NCI-H146 (cell line): ENCODE measurements around the gene PGGT1B.
A peak's percentile ranks its signal among the peaks of the same experiment; 100 is the strongest.

Experiments used
- DNase-seq: peaks from one replicate; lab custom pipeline; 2025; lab: John Stamatoyannopoulos, UW

The PGGT1B gene

DNA sequence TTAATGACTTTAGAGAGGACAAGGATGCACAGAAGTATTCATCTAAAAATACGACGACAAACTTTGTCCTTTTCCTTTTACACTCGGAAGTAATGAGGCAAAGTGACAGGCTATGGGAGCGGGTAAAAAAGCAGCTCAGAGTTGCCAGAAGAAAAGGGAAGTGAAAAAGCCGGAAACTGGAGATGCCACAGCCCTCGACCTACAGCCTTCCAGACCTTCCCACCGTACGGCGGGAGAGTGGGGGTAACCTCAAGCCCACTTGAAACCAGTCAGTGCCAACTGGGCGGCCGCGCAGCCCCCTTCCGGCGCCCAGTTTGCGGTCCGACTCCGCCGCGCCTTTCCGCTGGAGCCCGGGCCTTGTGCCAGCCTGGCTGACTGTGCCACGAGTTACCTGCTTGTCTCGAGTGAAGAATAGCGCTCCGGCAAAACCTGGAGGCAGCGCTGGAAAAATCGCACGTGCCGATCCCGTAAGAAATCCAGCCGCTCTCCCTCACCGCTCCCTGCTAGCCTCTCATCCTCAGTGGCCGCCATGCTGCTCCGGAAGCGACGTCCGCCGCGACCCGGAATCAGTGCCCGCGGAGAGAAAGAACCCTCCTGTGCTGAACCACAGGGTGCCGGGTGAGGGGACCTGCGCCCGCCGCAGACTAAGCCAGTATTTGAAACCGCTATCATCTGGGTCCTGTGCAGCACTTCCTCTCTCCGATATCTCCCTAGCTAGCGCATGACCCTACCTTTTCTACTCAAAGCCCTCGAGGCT is at the start of gene PGGT1B:
Gene PGGT1B (minus strand): TSS at position 557 of the 757 bp plus-strand sequence. CDS start 26 bp downstream, at position 531.
- peak; percentile 89 for DNase-seq

DNA sequence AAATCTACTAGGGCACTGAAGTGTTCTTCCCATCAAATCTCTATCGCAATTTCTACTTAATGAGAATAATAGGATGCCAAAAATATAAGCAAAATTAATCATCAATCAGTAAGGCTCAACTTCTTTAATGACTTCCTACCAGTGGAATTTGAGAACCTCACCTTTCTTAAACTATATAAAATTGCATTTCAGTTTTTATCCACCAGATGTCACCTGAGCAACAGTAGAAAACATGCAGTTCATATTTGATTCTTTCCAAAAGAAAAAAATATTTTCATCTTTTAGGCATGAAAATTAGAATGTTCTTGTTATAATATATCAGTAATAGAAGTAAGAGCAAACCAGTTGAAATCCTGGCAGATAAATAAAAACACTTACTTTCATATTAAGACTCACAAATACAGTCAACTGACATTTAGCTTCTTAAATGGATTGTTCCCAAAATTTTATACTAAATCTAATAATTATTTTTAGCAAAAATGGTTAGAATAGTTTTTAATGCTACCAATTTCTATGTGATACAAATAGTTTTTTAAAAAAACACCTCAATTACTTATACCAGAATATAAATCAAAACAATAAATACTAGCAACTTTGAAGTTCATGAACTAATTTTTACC is 47.2 kb upstream of the PGGT1B start:
- DNase-seq, result peak; percentile 46

DNA sequence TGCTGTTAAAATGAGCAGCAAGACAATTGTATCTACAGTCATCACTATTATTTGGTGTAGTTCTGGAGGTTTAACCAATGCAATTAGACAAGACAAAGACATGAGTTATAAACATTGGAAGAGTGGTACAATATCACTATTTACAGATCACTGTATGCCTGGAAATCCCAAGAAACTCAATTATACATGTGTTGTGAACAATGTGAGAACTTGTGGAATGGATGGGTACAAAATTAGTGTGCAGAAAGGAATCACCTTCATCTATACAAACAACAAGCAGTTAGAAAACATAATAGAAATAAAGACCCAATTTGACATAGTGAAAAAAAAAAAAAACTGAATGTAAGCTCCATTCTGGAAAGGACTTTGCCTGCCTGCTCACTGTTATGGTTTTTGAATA is 46.1 kb upstream of the PGGT1B start:
- DNase-seq, result no peak

- DNase-seq, result no peak
Observed at GRCh38 chr5:115306011-115306536, 43.4 kb upstream of the PGGT1B start.

- DNase-seq, result no peak
Observed at GRCh38 chr5:115304496-115304895, 41.8 kb upstream of the PGGT1B start.

GRCh38 chr5:115298811-115299210 is 36.1 kb upstream of the PGGT1B start:
- DNase-seq, result no peak

- no peak for DNase-seq
Observed at GRCh38 chr5:115297031-115297430, 34.4 kb upstream of the PGGT1B start.

DNA sequence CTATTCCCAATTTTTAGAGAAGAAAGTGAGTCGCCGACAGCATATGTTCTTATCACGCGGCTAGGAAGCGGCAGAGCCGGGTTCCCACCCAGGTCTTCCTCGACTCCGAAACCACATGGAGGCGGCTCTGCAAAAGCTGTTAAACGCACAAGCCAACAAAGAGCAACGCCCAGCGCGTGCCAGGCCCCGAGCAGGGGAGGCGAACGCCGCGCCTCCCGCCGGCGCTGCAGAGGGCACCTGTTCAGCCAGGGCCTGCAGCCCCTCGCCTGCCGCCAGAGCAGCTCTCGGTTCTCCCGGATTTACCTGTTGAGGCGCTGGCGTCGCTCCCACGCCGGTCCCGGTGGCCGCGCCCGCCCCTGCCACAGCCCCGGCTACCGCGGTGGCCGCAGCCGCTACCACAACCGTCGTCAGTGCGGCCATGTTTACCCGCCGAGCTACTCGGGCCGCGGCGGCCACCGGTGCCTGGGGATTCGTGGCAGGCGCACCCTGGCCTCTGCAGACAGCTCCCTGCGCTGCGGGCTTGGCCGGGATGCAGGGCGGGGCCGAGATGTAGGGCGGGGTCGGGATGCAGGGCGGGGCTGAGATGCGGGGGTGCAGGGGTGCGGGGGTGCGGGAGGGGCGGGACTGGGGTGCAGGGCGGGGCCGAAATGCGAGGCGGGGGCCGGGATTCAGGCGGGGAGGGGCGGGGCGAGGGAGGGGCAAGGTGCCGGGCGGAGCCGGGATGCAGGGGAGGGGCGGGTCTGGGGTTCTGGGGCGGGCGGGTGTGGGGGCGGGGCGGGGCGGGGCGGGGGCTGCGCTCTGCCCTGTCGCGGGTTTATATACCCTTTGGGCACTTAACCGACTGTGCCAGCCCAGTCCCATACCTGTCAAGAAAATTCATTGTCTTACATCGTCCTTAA is 33.7 kb upstream of the PGGT1B start, which contains the start of gene CCDC112:
Gene CCDC112 (minus strand): TSS at position 531 of the 899 bp plus-strand sequence. CDS start 111 bp downstream, at position 420.
- DNase-seq, result peak; percentile 92

GRCh38 chr5:115295777-115296123 is 33.1 kb upstream of the PGGT1B start:
- DNase-seq, result peak; percentile 78

- DNase-seq, result no peak
Observed at GRCh38 chr5:115291397-115291796, 28.7 kb upstream of the PGGT1B start.

DNA sequence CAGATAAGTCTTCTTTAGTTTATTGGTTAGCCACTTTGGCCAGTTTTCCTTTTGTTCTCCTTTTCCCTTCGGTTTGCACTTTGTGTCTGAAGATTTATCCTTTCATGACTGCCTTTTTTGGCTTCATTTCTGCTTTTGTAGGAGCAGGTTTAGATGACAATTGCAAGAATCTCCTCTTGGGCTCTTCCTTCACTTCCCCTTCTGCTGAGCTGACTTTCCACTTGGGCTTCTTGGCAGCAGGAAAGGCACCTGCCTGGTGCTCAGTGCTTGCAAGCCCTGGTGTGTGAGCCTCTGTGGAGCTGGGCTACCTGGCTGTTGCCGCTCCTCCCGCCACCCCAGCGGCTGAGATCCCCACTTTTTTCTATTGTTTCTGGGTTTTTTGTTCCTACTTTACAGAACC is 26.4 kb upstream of the PGGT1B start:
- no peak for DNase-seq

DNA sequence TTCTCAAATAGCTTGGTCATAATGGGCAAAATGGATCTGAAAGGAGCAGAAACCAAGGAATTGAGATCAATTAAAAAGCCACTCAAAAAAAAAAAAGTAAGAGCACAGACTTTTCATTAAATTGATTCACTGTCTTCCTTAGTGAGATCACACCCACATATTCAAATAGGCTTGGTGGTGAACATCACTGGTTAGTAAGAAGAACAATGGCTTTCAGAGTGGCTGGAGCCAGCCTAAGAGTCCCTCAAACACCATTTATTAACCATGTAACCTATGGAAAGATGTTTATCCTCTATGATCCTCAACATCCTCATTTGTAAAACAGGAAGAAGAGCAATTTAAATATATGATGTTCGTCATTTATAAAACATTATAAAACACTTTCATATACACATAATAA is 21.3 kb upstream of the PGGT1B start:
- no peak for DNase-seq

DNA sequence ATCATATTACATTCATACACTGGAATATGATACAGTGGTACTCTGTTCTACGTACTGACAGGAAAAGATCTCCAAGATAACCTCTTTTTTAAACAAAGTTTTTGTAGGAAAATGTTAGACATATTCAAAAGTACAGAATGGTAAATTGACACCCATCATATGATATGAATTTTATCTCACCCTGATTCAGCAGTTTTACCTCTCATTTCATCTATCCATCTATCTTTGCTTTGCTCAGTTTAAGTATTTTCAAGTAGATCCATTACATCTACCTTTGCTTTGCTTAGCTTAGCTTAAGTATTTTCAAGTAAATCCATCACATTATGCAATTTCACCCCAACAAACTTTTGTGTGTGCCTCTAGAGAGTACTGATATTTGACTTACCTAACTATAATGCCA is 19.5 kb upstream of the PGGT1B start:
- no peak for DNase-seq

GRCh38 chr5:115274584-115274983 is 11.9 kb upstream of the PGGT1B start:
- DNase-seq, result no peak

- DNase-seq, result no peak
Observed at GRCh38 chr5:115272297-115272958, 9.8 kb upstream of the PGGT1B start.

- no peak for DNase-seq
Observed at GRCh38 chr5:115271295-115272050, 8.8 kb upstream of the PGGT1B start.

- DNase-seq, result no peak
Observed at GRCh38 chr5:115267617-115268016, 4.9 kb upstream of the PGGT1B start.

GRCh38 chr5:115265220-115265619 is 2.5 kb upstream of the PGGT1B start:
- no peak for DNase-seq

DNA sequence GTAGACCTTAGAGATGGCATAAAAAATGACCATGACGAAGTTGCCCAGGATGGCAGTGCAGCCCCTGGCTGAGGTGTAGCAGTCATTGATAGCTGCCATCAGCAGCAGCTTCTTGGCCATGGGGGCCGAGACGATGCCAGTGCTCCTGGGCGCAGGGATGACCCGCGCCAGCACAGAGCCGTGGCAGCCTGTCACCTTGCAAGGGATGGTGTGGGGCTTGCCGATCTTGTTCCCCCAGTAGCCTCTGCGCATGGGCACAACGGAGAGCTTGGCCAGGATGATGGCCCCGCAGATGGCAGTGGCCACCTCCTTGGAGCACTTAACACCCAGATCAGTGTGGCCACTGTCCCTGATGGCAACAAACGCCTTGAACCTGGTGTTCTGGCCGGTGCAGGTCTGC is 2.1 kb upstream of the PGGT1B start:
- DNase-seq, result no peak

DNA sequence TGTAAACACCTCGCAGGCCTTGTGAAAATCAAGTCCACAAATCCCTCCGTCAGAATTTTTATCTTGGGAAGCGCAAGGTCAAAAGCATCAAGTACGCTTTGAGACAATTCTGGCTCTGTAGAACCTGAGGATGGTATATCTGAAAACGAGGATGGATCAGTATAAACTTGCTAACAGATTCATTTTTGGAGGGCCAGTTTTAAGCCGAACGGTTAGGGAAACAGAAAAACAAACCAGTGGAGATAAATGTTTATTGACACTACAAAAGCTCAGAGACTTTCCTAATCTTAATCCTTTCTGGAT is 352 bp upstream of the PGGT1B start:
- no peak for DNase-seq

DNA sequence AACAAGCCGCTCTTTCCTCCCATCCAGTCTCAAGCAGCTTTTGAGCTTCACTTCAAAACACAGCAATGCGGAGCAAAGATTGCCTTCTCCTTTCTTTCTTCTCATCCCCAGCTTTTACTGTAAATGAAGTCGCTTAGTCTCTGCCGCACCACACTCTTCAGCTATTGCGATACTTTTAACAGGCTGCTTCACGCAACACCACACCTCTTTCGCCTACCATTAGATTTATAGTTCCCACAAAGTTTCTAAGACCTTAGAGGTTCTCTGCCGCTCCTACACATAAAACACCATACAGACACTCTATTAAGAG is 711 bp downstream of the PGGT1B start:
- DNase-seq, result no peak

GRCh38 chr5:115260248-115260647 is 2.4 kb downstream of the PGGT1B start:
- DNase-seq, result no peak
